Transverse colon (tissue), 4 donors: ENCODE data around the gene ZNF827.

Source experiments
- CTCF ChIP-seq, 5 experiments: fragments of 200-600 bp in 3 of 5; fragments of 450-650 bp in 2 of 5; sonication (generic) in 3 of 5; IDR thresholded peaks; 1 replicate in 2 of 5; 2 replicates in 3 of 5; pipeline ENCODE4 v1.5.1; 2016 to 2017; ENCODE audit warnings: antibody characterized with exemption in 5 of 5, inconsistent platforms in 3 of 5, mild to moderate bottlenecking in 2 of 5, moderate library complexity in 1 of 5
- EP300 ChIP-seq: sonication (generic); formaldehyde crosslinking; IDR thresholded peaks from one replicate; pipeline ENCODE4 v1.6.1; 2017; ENCODE audit warnings: antibody characterized with exemption, low read depth
- POLR2A ChIP-seq: fragments of 450-650 bp; IDR thresholded peaks from one replicate; pipeline ENCODE4 v1.6.1; 2016; ENCODE audit warnings: antibody characterized with exemption, mild to moderate bottlenecking, moderate library complexity
- POLR2AphosphoS5 ChIP-seq, 3 donors: sonication (generic); formaldehyde crosslinking; IDR thresholded peaks; one replicate each; pipeline ENCODE4 v1.6.1; 2016; ENCODE audit warnings: antibody characterized with exemption in 3 of 3

- TF ChIP-seq CTCF (IDR thresholded peaks at IDR 0.05) (no peak), POLR2A (no peak), POLR2AphosphoS5 (IDR thresholded peaks at IDR 0.05) (no peak), EP300 (no peak)
Measured at GRCh38 chr4:145827885-145828284, 110.7 kb downstream of the ZNF827 start.
